T-helper 9 cell (primary cell): ENCODE data around the gene EEPD1.

Experiments
- DNase-seq: peaks from one replicate; pipeline ENCODE4 v3.0.0-alpha.2; 2020

Gene EEPD1

DNA sequence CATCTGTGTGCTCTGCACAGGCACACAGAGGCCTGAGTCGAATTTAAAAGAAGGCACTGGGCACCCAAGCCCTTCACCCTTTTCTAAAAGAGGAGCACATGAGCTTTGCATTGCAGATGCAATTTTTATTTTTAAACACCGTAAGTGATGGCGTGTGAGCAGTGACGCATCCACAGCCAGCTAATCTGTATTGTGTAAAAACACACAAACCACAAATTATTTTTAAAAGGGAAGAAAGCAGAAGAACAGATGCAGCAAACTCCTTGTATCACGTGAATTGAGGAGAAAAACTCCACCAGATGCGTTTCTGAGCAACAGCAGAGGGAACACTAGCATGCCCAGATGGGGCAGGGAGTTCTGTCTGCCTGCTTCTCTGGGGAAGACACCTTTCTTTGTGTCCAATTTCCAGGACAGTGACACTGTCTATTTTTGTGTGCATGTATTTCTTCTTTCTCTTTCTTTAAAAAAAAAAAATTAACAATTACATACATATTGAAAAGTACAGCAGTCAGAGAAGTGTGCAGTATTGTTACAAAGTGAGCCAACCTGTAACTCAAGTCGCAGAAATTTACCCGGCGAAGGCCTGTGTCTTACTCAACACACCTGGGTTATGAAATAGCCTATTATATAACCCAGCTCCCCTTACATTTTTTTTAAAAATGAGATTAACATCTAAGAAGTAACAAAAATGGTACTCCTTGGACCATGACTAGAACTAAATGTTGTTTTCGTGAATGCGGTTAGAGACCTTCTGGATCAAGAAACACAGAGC, 39.2 kb downstream of the EEPD1 start:
- no peak for DNase-seq

DNA sequence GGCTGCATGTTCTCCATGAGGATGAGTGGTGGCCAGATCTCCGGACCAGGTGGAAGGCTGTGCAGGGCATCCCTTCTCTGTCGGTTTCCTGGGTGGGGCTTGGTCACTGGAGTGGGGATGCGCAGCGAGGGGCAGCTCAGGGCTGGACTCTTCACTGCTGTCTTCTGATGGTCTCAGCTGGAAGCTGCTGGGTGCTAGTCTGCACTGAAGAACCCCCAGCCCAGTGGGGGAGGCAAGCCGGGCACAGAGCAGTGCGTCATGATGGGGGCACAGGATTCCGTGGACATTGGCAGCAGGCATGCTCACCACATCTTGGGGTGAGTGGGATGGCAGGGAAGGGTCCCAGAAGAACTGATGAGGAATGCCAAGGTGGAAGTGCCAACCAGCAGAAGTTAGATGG, 39.8 kb downstream of the EEPD1 start:
- no peak for DNase-seq

DNA sequence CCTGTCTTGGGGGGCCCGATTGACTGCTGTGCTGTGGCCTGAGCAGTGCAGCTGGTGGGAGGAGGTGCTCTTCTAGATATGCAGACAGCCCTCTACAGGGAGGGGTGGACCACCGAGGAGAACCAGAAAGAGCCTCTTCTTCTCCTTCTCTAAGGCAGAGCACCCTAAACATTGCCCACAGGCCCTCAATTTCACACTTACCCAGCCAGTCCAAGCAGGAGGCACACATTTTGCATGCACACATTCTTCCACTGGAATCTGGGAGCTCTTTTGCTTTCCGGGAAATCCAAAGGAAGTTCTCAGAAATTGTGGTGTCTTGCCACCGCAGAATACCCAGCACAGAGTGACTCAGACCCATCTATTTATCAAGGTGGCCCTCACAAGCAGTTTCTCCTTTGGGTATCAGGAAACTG, 45.8 kb downstream of the EEPD1 start:
- no peak for DNase-seq

DNA sequence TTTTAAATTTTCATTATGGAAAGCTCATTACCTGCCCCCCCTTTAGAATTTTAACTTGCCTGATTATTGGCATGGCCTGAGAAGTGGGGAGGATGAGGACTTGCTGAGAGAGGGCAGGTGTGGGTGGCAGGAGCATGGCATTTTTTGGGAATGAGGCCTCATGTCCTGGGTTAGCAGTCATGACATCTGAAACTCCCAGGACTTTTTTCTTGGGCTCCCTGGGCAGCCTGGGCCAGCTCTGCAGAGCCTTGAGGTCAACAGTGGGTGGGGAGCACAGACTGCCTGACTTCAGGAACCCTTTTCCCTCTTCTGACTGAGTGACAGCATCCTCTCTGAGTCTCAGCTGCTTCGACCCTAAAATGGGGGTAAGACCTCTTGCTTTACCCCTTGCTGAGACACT, 46.3 kb downstream of the EEPD1 start:
- no peak for DNase-seq

DNA sequence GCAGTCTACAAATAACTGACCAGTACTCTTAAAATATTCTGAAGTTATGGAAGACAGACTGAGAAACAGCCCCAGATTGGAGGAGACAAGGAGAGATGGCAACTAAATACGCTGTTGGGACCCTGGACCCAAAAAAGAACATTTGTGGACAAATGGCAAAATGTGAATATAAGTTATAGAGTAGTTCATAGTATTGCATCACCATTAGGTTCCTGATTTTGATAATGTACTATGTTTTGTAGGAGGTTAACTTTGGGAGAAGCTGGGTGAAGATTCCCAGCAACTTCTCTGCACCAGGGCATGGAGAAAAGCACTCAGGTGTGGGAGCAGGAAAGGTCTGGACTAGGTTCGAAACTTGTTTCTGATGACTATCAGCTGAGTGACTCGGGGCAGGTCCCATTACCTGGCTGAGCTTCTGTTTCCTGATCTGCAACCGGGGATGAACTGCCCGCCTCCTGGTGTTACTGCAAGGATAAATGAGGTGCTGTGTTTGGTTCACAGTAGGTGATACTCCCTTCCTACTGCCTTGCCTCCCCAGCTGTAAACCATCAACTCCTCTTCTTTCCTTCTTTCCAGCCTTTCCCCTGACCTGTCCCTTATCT, 48.2 kb downstream of the EEPD1 start:
- no peak for DNase-seq

DNA sequence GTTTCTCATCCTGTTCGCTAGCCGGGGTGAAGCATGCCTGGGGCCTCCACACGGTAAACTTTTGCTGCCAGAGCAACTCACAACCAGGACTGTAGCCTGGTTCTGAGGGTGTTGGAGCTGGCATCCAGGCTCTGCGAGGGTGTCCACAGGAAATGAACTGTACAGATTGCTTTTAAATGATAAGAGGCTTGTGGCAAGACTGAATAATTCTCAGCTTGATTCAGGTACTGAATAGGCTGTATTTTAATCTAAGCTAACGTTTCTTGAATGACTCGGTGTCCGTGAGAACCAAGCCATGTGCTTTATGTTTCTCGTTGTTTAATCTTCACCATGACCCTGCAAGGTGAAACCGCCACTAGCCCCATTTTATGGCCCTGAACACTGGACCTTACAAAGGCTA, 49.3 kb downstream of the EEPD1 start:
- DNase-seq = no peak

DNA sequence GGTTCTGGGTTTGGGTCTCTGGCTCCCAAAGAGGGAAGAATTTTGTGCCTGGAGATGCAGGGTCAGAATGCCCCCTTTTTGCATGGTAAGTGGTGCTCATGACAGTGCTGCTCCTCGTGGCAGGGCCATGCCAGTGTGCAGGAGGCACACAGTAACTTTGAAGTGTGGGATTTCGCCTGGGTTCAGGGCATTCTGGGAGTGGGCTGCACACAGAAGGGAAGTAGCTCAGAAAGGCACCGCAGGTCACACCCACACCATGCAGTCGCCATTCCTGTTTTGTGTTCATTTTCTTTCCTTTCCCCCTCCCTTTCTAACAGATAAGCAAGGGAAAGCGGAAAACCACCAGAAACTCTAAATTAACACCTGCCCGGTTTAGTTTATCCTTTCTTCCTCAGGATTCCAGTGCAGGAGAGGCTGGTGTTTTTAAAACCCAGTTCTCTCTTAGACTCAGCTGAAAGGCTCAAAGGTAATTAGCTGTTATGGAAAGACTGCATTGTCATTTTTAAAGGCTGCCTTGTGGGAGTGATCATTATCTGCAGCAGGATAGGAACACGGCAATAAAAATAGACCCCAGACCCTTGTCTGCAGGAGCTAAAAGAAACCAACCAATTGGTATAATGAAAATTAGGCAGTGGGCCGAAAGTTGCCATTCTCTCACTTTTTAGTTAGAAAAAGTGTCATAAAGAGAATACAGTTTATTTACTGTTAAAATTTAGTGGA, 50.2 kb downstream of the EEPD1 start:
- DNase-seq = no peak

DNA sequence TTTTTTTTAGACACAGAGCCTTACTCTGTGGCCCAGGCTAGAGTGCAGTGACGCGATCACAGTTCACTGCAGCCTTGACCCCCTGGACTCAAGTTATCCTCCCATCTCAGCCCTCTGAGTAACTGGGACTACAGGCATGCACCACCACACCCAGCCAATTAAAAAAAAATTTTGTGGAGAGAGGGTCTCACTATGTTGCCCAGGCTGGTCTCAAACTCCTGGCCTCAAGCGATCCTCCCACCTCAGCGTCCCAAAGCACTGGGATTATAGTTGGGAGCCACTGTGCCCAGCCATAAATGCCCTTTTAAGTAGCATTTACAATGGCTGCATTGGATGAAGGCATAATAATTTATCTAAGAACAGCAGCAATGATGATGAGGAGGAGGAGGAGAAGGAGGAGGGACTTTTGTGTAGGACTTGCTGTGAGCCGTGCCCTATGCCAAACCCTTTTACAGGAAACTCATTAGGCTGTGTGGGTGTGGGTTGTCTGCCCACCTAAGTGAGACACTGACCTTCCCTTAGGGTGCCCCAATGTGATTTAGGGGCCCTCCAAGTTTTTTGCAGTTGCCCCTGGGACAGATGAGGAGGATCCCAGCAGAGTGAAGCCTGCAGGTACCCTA, 51.1 kb downstream of the EEPD1 start:
- no peak for DNase-seq

DNA sequence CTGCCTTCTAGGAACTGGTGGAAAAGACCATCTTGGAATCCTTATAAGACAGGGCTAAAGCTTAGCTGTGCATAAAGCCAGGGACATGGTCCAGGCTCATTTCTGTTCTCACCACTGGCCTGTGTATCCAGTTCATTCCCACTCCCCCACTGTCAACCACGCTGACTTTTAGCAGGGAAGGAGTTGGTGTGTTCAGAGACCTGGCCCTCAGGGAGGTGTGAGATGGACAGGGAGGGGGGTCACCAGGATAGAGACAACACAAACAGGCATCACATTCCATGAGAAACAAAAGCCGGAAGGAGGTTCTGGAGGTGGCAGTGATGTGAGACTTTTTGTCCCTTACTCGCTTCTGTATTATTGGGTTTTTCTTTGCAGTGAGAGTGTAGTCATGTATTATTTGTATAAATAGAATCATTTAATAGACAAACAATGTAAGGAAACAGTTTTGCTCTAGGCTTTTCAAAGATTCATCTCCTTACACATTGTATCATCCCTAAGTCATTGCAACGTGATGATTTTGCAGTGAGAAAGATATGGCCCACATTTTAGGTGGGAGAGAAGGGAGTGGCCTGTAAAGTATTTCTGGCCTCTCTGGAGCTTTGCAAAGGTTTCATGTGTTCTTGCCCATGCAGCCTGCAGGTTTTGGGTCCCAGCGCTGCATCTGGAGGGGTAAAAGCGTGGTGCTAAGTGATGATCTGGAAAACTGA, 52.0 kb downstream of the EEPD1 start:
- no peak for DNase-seq

DNA sequence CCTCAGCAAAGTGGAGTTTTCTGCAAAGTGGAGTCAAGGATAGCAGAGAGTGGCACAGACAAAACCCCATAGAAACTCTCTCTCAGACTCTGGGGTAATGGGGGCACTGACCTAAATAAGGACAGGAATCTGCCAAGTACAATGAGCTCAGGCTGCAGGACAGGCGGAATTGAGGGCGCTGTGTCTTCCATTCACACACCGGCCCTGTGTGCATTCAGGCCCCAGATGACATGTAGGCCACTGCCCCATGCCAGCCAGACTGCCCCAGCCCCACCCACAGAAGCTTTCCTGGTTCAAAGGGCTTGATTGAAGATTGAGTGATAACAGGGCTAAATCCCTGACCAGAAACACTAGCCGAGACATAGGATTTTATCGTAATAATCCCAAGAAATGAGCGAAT, 52.7 kb downstream of the EEPD1 start:
- DNase-seq = no peak

DNA sequence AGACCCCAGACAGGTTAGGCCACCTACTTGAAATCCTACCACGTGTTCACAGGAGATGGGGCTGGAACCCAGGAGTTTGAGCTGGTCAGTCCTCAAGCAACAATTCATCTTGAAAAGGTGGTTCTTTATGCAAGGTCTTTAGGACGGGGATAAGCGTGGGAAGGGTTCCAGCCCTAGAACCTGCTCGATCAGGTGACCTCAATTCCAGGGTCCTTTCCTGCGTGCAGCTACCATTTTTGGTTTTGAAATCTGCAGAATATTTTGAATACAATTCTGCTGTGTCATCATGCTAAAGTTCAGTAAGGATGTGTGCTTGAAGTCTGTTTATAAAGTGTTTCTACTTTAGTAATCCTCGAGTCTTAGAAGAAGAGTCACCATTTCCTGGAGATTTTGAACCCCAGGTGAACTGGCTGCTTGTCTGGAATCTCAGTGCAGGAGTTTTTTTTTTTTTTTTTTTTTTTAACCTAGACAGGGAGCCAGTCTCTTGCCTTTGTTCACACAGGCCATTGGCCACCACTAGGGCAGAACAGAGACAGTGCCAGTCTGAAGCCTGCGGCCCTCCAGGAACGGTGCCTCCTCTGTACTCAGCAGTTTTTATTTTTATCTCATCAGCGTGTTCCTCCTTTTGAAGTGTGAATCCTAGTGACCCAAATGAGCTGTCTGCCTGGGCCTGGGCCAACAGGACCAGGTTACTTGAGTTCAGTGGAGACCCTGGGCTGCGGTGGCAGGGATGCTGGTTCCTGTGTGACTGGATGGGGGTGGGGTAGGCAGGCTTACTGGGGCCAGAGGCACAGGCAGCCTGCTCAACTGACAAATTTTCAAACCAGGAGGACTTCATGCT, 54.6 kb downstream of the EEPD1 start:
- DNase-seq = peak; percentile 52

DNA sequence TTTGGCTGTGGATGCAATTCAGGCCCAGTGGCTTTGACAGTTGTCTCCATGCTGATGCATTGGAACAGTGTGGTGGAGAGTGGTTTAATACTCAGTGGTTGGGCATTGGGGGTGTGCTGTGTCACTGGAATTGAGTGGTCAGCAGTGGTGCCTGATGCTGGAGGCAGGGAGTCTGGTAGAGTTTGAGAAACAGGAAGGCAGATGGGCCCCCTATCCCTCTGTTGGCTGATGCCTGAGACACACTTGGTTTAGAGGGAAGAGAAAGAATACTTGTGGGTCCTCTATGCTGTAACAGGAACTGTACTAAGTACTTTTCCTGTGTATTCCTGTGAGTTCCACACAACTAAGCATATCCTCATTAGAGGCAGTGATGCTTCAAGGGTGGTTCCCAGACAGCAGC, 55.4 kb downstream of the EEPD1 start:
- no peak for DNase-seq

DNA sequence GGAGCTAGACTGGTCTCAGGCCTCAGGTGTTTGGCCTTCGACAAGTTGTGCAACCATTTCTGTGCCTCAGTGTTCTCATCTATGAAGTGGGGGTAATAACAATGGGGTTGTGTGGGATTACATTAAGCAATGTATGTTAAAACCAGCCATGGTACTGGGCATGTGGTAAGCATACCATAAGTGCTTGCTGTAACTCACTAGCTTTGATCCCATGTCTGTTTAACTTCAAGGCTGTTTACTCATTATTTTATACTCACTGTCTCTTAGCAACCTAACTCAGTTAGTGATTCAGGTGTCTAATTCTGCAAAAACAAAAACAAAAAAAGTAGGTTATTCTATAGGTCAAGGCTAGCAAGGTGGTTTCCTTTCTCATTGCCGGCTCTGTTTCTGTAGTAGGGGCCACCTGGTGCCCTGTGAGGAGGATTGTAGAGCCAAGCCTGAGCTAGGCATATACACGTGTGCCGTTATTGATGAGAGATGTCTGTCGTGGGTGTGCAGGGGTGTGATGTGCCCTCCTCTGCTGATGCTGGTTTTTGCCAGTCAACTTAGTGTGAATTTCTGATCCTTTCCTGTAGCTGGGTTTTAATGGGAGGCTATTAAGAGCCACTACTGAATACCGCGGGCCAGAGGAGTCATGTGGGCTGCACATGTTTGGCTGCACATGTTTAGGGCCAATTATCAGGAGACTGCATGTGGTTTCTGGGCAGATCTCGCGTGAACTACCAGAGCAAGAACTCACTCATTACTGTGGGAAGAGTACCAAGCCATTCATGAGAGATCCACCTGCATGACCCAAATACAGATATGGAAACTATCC, 56.2 kb downstream of the EEPD1 start:
- DNase-seq = peak; percentile 20

DNA sequence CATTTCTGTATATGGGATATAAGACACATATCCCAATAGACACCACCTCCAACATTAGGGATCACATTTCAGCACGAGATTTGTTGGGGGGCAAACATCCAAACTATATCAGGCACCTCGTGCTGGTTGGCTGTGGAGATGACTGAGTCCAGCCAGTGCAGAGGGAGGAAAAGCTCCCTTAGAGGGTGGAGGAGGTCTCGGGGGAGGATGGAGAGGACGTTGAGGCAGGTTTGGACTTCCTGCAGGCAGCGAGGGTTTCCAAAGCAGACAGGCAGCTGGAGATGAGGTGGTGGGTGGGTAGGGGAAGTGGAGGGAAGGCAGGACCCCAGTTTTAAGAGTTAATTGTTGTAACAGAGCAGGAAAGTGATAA, 56.7 kb downstream of the EEPD1 start:
- DNase-seq = no peak

DNA sequence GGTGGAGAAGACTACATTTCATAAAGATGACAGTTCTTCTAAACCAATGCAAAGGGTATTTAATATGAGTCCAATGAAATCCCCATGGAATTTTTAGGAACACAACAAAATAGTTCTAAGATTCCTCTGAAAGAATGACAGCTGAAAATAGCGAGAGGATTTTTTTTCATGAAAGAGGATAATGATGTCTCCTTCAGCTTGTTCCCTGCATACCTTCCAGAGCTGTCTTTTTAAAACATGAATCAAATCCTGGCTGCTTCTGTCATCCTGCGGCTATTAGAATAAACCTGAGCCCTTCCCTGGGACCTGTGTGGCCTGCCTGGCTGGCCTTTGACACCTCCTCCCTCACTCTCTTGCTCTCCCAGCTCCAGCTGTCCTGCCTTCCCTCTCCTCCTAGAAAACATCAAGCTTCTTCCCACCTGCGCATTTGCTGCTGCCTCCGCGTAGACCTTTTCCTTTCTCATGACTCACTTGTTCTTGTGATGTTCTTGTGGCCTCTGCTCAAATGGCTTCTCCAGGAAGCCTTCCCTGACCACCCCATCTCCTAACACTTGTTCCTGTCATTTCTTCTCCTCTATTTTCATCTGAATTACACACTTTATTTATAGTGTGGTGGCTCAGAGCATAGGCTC, 57.4 kb downstream of the EEPD1 start:
- no peak for DNase-seq

DNA sequence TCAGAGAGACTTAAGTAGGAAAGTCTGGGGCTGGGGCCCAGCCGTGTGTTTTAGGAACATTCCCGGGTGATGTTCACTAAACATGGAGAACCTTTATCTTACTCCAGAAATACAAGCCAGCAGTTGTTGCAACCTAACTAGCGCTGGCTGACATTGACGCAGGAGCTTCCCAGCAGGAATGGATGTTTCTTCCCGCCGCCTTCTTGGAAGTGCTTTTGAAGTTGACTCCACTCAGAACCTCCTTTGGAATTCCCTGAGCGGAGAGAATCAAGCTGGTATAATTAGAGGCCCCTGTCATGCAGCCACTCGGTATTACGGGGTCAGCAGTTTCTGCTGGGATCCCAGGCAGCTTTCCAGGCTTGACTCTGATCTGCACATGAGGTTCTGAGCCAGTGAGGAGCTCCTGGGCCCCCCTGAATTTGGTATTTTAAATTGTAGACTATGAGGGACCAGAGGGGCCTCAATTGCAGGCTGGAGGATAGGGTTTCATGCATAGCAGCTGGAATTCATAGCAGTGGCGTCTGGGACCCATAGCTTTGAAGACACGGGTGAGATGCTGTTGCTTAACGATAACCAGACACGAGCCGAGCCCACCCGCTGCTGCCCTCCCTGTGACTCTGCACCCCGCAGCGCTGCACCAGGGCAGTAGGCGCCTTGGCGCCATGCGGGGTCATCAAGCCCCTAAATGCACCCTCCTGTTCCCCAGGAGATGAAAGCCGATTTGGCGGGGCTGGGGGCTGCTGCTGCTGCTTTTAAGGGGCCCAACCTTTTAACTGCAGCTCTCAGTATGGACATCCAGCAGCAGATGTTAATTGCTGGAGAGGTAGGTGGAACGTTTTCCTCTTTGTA, 61.8 kb downstream of the EEPD1 start:
- no peak for DNase-seq

DNA sequence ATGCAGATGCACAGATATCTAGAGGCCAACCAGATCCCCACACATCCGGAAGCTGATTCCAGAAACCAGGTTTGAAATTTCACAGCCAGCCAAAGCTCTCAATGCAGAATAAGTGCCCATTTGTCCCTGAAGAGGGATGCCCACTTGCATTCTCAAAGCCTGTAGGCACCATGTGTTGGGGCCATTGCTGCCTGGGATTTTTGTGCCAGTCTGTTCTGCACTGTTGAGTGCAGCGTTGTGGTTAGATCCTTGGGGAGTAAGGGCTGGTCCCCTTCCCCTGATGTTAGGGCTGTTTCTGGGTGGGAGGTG, 62.4 kb downstream of the EEPD1 start:
- DNase-seq = no peak

DNA sequence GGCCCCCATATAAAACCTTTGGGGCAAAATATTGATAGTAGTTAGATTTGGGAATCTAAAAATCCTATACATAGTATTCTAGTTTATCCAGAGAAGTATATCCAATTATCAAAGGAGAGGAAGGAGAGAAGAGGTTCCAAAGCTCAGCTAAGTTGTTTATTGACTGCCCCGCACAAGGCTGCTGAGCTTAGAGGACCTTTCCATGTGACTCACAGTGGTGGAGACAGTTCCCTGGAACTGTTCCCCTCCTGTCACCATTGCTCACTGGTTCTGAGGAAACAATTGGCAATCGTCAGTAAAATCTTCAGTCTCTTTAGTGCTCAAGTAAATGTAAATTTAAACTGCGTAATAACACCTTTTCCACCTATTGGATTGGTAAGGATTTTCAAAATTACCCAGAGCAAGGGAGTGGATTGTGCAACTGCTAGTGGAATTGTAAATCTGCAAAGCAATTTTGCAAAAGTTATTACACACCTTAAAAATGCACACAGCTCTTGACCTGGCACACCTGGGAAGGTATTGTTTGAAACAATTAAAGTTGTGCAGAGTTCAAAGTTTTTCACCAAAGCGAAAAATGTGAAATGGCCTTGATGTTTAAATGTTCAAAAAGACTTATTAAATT, 63.1 kb downstream of the EEPD1 start:
- DNase-seq = no peak

DNA sequence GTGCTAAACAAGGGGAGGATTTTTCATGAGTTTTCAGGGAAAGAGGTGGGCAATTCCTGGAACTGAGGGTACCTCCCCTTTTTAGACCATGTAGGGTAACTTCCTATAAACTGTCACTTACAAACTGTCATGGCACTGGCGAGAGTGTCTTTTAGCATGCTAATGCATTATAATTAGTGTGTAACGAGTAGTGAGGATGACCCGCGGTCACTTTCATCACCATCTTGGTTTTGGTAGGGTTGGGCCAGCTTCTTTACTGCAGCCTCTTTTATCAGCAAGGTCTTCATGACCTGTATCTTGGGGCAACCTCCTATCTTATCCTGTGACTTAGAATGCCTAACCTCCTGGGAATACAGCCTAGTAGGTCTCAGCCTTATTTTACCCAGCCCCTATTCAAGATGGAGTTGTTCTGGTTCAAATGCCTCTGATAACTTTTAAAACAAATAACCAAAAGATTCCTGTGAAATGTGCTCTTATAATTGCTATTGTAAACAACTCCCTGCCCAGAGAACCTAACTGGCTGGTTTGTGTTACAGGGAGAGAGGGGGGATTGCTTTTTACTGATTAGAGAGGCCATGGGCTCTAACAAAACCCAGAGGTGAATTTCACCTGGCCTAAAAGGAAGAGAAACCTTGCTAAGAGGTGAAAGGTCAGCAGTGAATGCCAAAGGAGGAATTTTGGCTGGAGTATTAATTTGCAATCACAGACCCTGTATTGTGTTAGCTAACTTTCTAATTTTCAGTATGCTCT, 64.3 kb downstream of the EEPD1 start:
- no peak for DNase-seq
